ENCODE results near the gene LRRC2.

The LRRC2 gene

GRCh38 chr3:46485779-46486175, 80.3 kb downstream of the LRRC2 start:
- Histone ChIP-seq H3K4ac (ENCODE audit: low read depth, low read length) (no peak overlapping the region), H3K9ac (ENCODE audit: low read length) (no peak overlapping the region), H3K36me3 (ENCODE audit: control insufficient read depth, insufficient read depth, low read length) (no peaks in the 10 kb centered on the region), H3K4me1 (ENCODE audit: control insufficient read depth, low read depth, low read length) (peaks cover 4% of the 10 kb centered on the region), H3K27ac (ENCODE audit: low read depth, low read length) (no peak overlapping the region), H3K79me1 (ENCODE audit: low read length) (no peaks in the 10 kb centered on the region), H2BK15ac (replicated peaks; ENCODE audit: low read depth) (no peak overlapping the region), H3K4me2 (ENCODE audit: low read length) (no peak overlapping the region), H3K4me3 (ENCODE audit: low read length) (no peak overlapping the region), H3K79me2 (ENCODE audit: control insufficient read depth, insufficient read depth, low read length) (no peaks in the 10 kb centered on the region), H4K5ac (ENCODE audit: low read length) (no peak overlapping the region), H3K23ac (ENCODE audit: low read length) (no peak overlapping the region), H3K27me3 (ENCODE audit: insufficient read depth, low read length, poor library complexity) (no peaks in the 10 kb centered on the region), H2AK5ac (ENCODE audit: low read length) (no peak overlapping the region), H4K8ac (ENCODE audit: low read depth, low read length) (no peak overlapping the region), H3K18ac (ENCODE audit: low read length) (no peak overlapping the region), H2BK120ac (ENCODE audit: low read depth, low read length) (no peak overlapping the region), H2BK5ac (ENCODE audit: low read length) (no peak overlapping the region), H3K56ac (ENCODE audit: low read length) (no peak overlapping the region)
- WGBS (ENCODE audit: extremely low coverage, insufficient coverage, low lambda C conversion rate): no CpG with 5 or more reads among the region's 4 CpGs
- no peak for DNase-seq

- no peaks in the 10 kb centered on the region for H3K79me1 ChIP-seq (ENCODE audit: low read length)
- peak; percentile 57 for DNase-seq
- H2BK15ac ChIP-seq (replicated peaks; ENCODE audit: low read depth): no peak overlapping the region
- no peak overlapping the region for H4K8ac ChIP-seq (ENCODE audit: low read depth, low read length)
- WGBS (ENCODE audit: extremely low coverage, insufficient coverage, low lambda C conversion rate): no CpG with 5 or more reads among the region's 10 CpGs
- H3K56ac ChIP-seq (ENCODE audit: low read length): no peak overlapping the region
- H2BK120ac ChIP-seq (ENCODE audit: low read depth, low read length): peak overlapping the region; percentile 31
- H3K27me3 ChIP-seq (ENCODE audit: insufficient read depth, low read length, poor library complexity): no peaks in the 10 kb centered on the region
- no peak overlapping the region for H2BK5ac ChIP-seq (ENCODE audit: low read length)
- H3K23ac ChIP-seq (ENCODE audit: low read length): no peak overlapping the region
- no peak overlapping the region for H3K4me3 ChIP-seq (ENCODE audit: low read length)
- H3K79me2 ChIP-seq (ENCODE audit: control insufficient read depth, insufficient read depth, low read length): no peaks in the 10 kb centered on the region
- no peak overlapping the region for H4K5ac ChIP-seq (ENCODE audit: low read length)
- H3K36me3 ChIP-seq (ENCODE audit: control insufficient read depth, insufficient read depth, low read length): no peaks in the 10 kb centered on the region
- no peak overlapping the region for H3K9ac ChIP-seq (ENCODE audit: low read length)
- H3K4me2 ChIP-seq (ENCODE audit: low read length): no peak overlapping the region
- H3K4me1 ChIP-seq (ENCODE audit: control insufficient read depth, low read depth, low read length): peaks cover 4% of the 10 kb centered on the region
- no peak overlapping the region for H2AK5ac ChIP-seq (ENCODE audit: low read length)
- peak overlapping the region; percentile 6 for H3K4ac ChIP-seq (ENCODE audit: low read depth, low read length)
- H3K18ac ChIP-seq (ENCODE audit: low read length): no peak overlapping the region
- H3K27ac ChIP-seq (ENCODE audit: low read depth, low read length): no peak overlapping the region
Measured at GRCh38 chr3:46484911-46485778, 81.0 kb downstream of the LRRC2 start.

- H2BK15ac ChIP-seq (replicated peaks; ENCODE audit: low read depth): no peak overlapping the region
- H4K8ac ChIP-seq (ENCODE audit: low read depth, low read length): no peak overlapping the region
- H2AK5ac ChIP-seq (ENCODE audit: low read length): no peak overlapping the region
- no peak overlapping the region for H3K23ac ChIP-seq (ENCODE audit: low read length)
- H3K4me1 ChIP-seq (ENCODE audit: control insufficient read depth, low read depth, low read length): peaks cover 4% of the 10 kb centered on the region
- H3K79me2 ChIP-seq (ENCODE audit: control insufficient read depth, insufficient read depth, low read length): no peaks in the 10 kb centered on the region
- no peak overlapping the region for H4K5ac ChIP-seq (ENCODE audit: low read length)
- H3K9ac ChIP-seq (ENCODE audit: low read length): no peak overlapping the region
- H3K18ac ChIP-seq (ENCODE audit: low read length): no peak overlapping the region
- H3K27ac ChIP-seq (ENCODE audit: low read depth, low read length): no peak overlapping the region
- no peak overlapping the region for H3K4me3 ChIP-seq (ENCODE audit: low read length)
- no peak for DNase-seq
- H3K4ac ChIP-seq (ENCODE audit: low read depth, low read length): no peak overlapping the region
- no peaks in the 10 kb centered on the region for H3K27me3 ChIP-seq (ENCODE audit: insufficient read depth, low read length, poor library complexity)
- WGBS (ENCODE audit: extremely low coverage, insufficient coverage, low lambda C conversion rate): no CpG with 5 or more reads among the region's 1 CpG
- no peak overlapping the region for H3K56ac ChIP-seq (ENCODE audit: low read length)
- H2BK5ac ChIP-seq (ENCODE audit: low read length): no peak overlapping the region
- no peak overlapping the region for H2BK120ac ChIP-seq (ENCODE audit: low read depth, low read length)
- no peaks in the 10 kb centered on the region for H3K36me3 ChIP-seq (ENCODE audit: control insufficient read depth, insufficient read depth, low read length)
- H3K4me2 ChIP-seq (ENCODE audit: low read length): no peak overlapping the region
- H3K79me1 ChIP-seq (ENCODE audit: low read length): no peaks in the 10 kb centered on the region
Measured at GRCh38 chr3:46484388-46484787, 81.7 kb downstream of the LRRC2 start.

- Histone ChIP-seq H3K4ac (ENCODE audit: low read depth, low read length) (no peak overlapping the region), H3K4me3 (ENCODE audit: low read length) (no peak overlapping the region), H3K36me3 (ENCODE audit: control insufficient read depth, insufficient read depth, low read length) (no peaks in the 10 kb centered on the region), H2BK120ac (ENCODE audit: low read depth, low read length) (no peak overlapping the region), H3K4me2 (ENCODE audit: low read length) (no peak overlapping the region), H3K56ac (ENCODE audit: low read length) (no peak overlapping the region), H3K23ac (ENCODE audit: low read length) (no peak overlapping the region), H3K4me1 (ENCODE audit: control insufficient read depth, low read depth, low read length) (peaks cover 2% of the 10 kb centered on the region), H2AK5ac (ENCODE audit: low read length) (no peak overlapping the region), H4K5ac (ENCODE audit: low read length) (no peak overlapping the region), H2BK15ac (replicated peaks; ENCODE audit: low read depth) (no peak overlapping the region), H3K79me2 (ENCODE audit: control insufficient read depth, insufficient read depth, low read length) (no peaks in the 10 kb centered on the region), H2BK5ac (ENCODE audit: low read length) (no peak overlapping the region), H3K9ac (ENCODE audit: low read length) (no peak overlapping the region), H3K18ac (ENCODE audit: low read length) (no peak overlapping the region), H4K8ac (ENCODE audit: low read depth, low read length) (no peak overlapping the region), H3K27ac (ENCODE audit: low read depth, low read length) (no peak overlapping the region), H3K27me3 (ENCODE audit: insufficient read depth, low read length, poor library complexity) (no peaks in the 10 kb centered on the region), H3K79me1 (ENCODE audit: low read length) (no peaks in the 10 kb centered on the region)
- no peak for DNase-seq
- no CpG with 5 or more reads among the region's 2 CpGs for WGBS (ENCODE audit: extremely low coverage, insufficient coverage, low lambda C conversion rate)
Measured at GRCh38 chr3:46483825-46484224, 82.3 kb downstream of the LRRC2 start.

GRCh38 chr3:46482632-46483350, 83.3 kb downstream of the LRRC2 start:
- peaks cover 2% of the 10 kb centered on the region for H3K4me1 ChIP-seq (ENCODE audit: control insufficient read depth, low read depth, low read length)
- H2BK120ac ChIP-seq (ENCODE audit: low read depth, low read length): no peak overlapping the region
- H2AK5ac ChIP-seq (ENCODE audit: low read length): no peak overlapping the region
- no peak overlapping the region for H3K18ac ChIP-seq (ENCODE audit: low read length)
- H3K27ac ChIP-seq (ENCODE audit: low read depth, low read length): no peak overlapping the region
- DNase-seq: no peak
- H4K8ac ChIP-seq (ENCODE audit: low read depth, low read length): no peak overlapping the region
- no peak overlapping the region for H3K4me3 ChIP-seq (ENCODE audit: low read length)
- H2BK15ac ChIP-seq (replicated peaks; ENCODE audit: low read depth): no peak overlapping the region
- no peak overlapping the region for H3K56ac ChIP-seq (ENCODE audit: low read length)
- WGBS (ENCODE audit: extremely low coverage, insufficient coverage, low lambda C conversion rate): no CpG with 5 or more reads among the region's 1 CpG
- H3K4ac ChIP-seq (ENCODE audit: low read depth, low read length): no peak overlapping the region
- no peaks in the 10 kb centered on the region for H3K79me2 ChIP-seq (ENCODE audit: control insufficient read depth, insufficient read depth, low read length)
- H3K4me2 ChIP-seq (ENCODE audit: low read length): no peak overlapping the region
- no peaks in the 10 kb centered on the region for H3K79me1 ChIP-seq (ENCODE audit: low read length)
- no peak overlapping the region for H3K23ac ChIP-seq (ENCODE audit: low read length)
- H3K9ac ChIP-seq (ENCODE audit: low read length): no peak overlapping the region
- no peaks in the 10 kb centered on the region for H3K27me3 ChIP-seq (ENCODE audit: insufficient read depth, low read length, poor library complexity)
- H3K36me3 ChIP-seq (ENCODE audit: control insufficient read depth, insufficient read depth, low read length): no peaks in the 10 kb centered on the region
- no peak overlapping the region for H2BK5ac ChIP-seq (ENCODE audit: low read length)
- H4K5ac ChIP-seq (ENCODE audit: low read length): no peak overlapping the region

Measured in mesendoderm (in vitro differentiated cells).